Tibial artery (tissue), 4 donors: ENCODE results near the gene CLEC1B.
"Not testable (repeated sequence)": the region's sequence is repeated elsewhere in the genome, so short reads cannot be mapped to it uniquely, and the experiment has no call there.

ENCODE experiments used
- DNase-seq, 2 donors: peaks; one replicate each; pipeline ENCODE4 v3.0.0-alpha.2; 2019
- H3K27ac ChIP-seq, 2 donors: fragments of 200-600 bp; sonication (generic) in 1 of 2; 1 replicate in 1 of 2; 2 replicates in 1 of 2; pipeline ENCODE4 v1.5.1; 2018 to 2019; ENCODE audit warnings: mild to moderate bottlenecking in 1 of 2
- H3K27me3 ChIP-seq, 2 donors: fragments of 200-600 bp; sonication (generic) in 1 of 2; one replicate each; pipeline versions ENCODE4 v1.5.1 to v1.6.0; 2016 to 2019
- H3K36me3 ChIP-seq, 3 donors: fragments of 200-600 bp; sonication (generic) in 2 of 3; one replicate each; pipeline ENCODE4 v1.5.1; 2016 to 2019; ENCODE audit warnings: mild to moderate bottlenecking in 2 of 3
- H3K4me1 ChIP-seq, 4 donors: fragments of 200-600 bp; sonication (generic) in 2 of 4; 1 replicate in 3 of 4; 2 replicates in 1 of 4; pipeline ENCODE4 v1.5.1; 2016 to 2019
- H3K4me3 ChIP-seq, 2 donors: fragments of 200-600 bp; sonication (generic) in 1 of 2; 1 replicate in 1 of 2; 2 replicates in 1 of 2; pipeline ENCODE4 v1.5.1; 2018 to 2019; ENCODE audit warnings: mild to moderate bottlenecking in 2 of 2
- H3K9me3 ChIP-seq, 3 donors: fragments of 200-600 bp; sonication (generic) in 1 of 3; one replicate each; pipeline ENCODE4 v1.5.1; 2016 to 2019
- CTCF ChIP-seq, 2 experiments: fragments of 200-600 bp in 1 of 2; fragments of 450-650 bp in 1 of 2; IDR thresholded peaks; one replicate each; pipeline ENCODE4 v1.5.1; 2017 to 2019; ENCODE audit warnings: antibody characterized with exemption in 2 of 2, mild to moderate bottlenecking in 1 of 2, moderate library complexity in 1 of 2
- intact Hi-C: fragments of 100-400 bp; cut with DNase I; formaldehyde crosslinking; loops from one replicate; pipeline ENCODE4 v1.15.0; 2023; ENCODE audit warnings: low total_unique reads

The CLEC1B gene

GRCh38 chr12:9961106-9961505 lies 37.8 kb downstream of the CLEC1B start:
- no peak overlapping the region for H3K27ac ChIP-seq
- H3K4me1 ChIP-seq, result no peaks in the 10 kb centered on the region
- intact Hi-C loops, result no loop called here

GRCh38 chr12:9960590-9960989 lies 38.3 kb downstream of the CLEC1B start:
- no peaks in the 10 kb centered on the region for H3K9me3 ChIP-seq
- H3K4me1 ChIP-seq, result no peaks in the 10 kb centered on the region
- DNase-seq, result no peak
- H3K27me3 ChIP-seq, result no peaks in the 10 kb centered on the region
- no peaks in the 10 kb centered on the region for H3K36me3 ChIP-seq
- no peak overlapping the region for H3K4me3 ChIP-seq
- intact Hi-C loops, result no loop called here
- no peak overlapping the region for H3K27ac ChIP-seq
- no peak for TF ChIP-seq CTCF (IDR thresholded peaks at IDR 0.05)

More at GRCh38 chr12:9961106-9961505, 37.8 kb downstream of the CLEC1B start:
- no peak overlapping the region for H3K4me3 ChIP-seq
- no peaks in the 10 kb centered on the region for H3K9me3 ChIP-seq
- H3K27me3 ChIP-seq, result no peaks in the 10 kb centered on the region
- TF ChIP-seq CTCF (IDR thresholded peaks at IDR 0.05), result no peak
- no peak for DNase-seq
- no peaks in the 10 kb centered on the region for H3K36me3 ChIP-seq

- TF ChIP-seq CTCF (IDR thresholded peaks at IDR 0.05), result no peak
- no peaks in the 10 kb centered on the region for H3K4me1 ChIP-seq
- intact Hi-C loops, result no loop called here
- no peak for DNase-seq
- no peak overlapping the region for H3K27ac ChIP-seq
- H3K4me3 ChIP-seq, result no peak overlapping the region
- H3K9me3 ChIP-seq, result no peaks in the 10 kb centered on the region
- no peaks in the 10 kb centered on the region for H3K36me3 ChIP-seq
- H3K27me3 ChIP-seq, result no peaks in the 10 kb centered on the region
These were observed 41.1 kb downstream of the CLEC1B start for GRCh38 chr12:9957834-9958233.

- H3K27me3 ChIP-seq, H3K4me1 ChIP-seq, intact Hi-C loops, DNase-seq, H3K9me3 ChIP-seq, H3K36me3 ChIP-seq, H3K27ac ChIP-seq, H3K4me3 ChIP-seq: not testable (repeated sequence)
These were observed 45.8 kb downstream of the CLEC1B start for GRCh38 chr12:9952954-9953729.

GRCh38 chr12:9951026-9951675 lies 47.8 kb downstream of the CLEC1B start:
- intact Hi-C loops, result no loop called here
- no peak for DNase-seq
- Histone ChIP-seq H3K4me1 (no peaks in the 10 kb centered on the region), H3K36me3 (no peaks in the 10 kb centered on the region), H3K27me3 (no peaks in the 10 kb centered on the region), H3K4me3 (no peak overlapping the region), H3K9me3 (no peaks in the 10 kb centered on the region), H3K27ac (no peak overlapping the region)
- no peak for TF ChIP-seq CTCF (IDR thresholded peaks at IDR 0.05)

GRCh38 chr12:9948606-9949296 lies 50.2 kb downstream of the CLEC1B start:
- Histone ChIP-seq H3K4me3 (no peak overlapping the region), H3K36me3 (no peaks in the 10 kb centered on the region), H3K4me1 (no peaks in the 10 kb centered on the region), H3K9me3 (no peaks in the 10 kb centered on the region), H3K27me3 (no peaks in the 10 kb centered on the region), H3K27ac (no peak overlapping the region)
- TF ChIP-seq CTCF (IDR thresholded peaks at IDR 0.05), result no peak
- no peak for DNase-seq
- intact Hi-C loops, result no loop called here
